RWPE2 (cell line): ENCODE data around the gene RNF145.

ENCODE experiments used
- ATAC-seq: fragments of 200-7000 bp; cut with Tn5 transposase; 3 replicates; pipeline ENCODE4 v1.9.1; 2021; ENCODE audit warnings: low read depth
- DNase-seq: peaks from one replicate; pipeline ENCODE4 v3.0.0-alpha.2; 2020; ENCODE audit warnings: low spot score
- H3K27ac ChIP-seq: fragments of 450-650 bp; 2 replicates; pipeline ENCODE4 v1.5.1; 2017; ENCODE audit warnings: mild to moderate bottlenecking; ENCODE audit not compliant: poor library complexity, severe bottlenecking
- H3K27me3 ChIP-seq: fragments of 250-450 bp; sonication (Bioruptor Pico); 2 replicates; pipeline ENCODE4 v1.5.1; 2021; ENCODE audit warnings: mild to moderate bottlenecking, moderate library complexity; ENCODE audit not compliant: insufficient read depth, poor library complexity, severe bottlenecking
- H3K36me3 ChIP-seq: fragments of 250-450 bp; sonication (Bioruptor Pico); 2 replicates; pipeline ENCODE4 v1.5.1; 2020; ENCODE audit warnings: low read depth, mild to moderate bottlenecking, moderate library complexity
- H3K4me1 ChIP-seq: fragments of 250-450 bp; sonication (Bioruptor Pico); 2 replicates; pipeline ENCODE4 v1.5.1; 2021; ENCODE audit warnings: mild to moderate bottlenecking, moderate library complexity; ENCODE audit not compliant: insufficient read depth, poor library complexity, severe bottlenecking
- H3K4me3 ChIP-seq: fragments of 250-450 bp; sonication (Bioruptor Pico); 2 replicates; pipeline ENCODE4 v1.5.1; 2021; ENCODE audit warnings: mild to moderate bottlenecking, moderate library complexity; ENCODE audit not compliant: severe bottlenecking
- H3K9me3 ChIP-seq: fragments of 250-450 bp; sonication (Bioruptor Pico); 2 replicates; pipeline ENCODE4 v1.5.1; 2021; ENCODE audit warnings: mild to moderate bottlenecking, moderate library complexity; ENCODE audit not compliant: severe bottlenecking
- CTCF ChIP-seq: fragments of 450-650 bp; IDR thresholded peaks from one replicate; pipeline ENCODE4 v1.5.1; 2017; ENCODE audit warnings: mild to moderate bottlenecking, moderate library complexity; ENCODE audit not compliant: poor library complexity, severe bottlenecking

Gene RNF145

GRCh38 chr5:159218595-159219023 lies 9.3 kb upstream of the RNF145 start:
- no peak for ATAC-seq
- Histone ChIP-seq H3K9me3 (no peaks in the 10 kb centered on the region), H3K27ac (peak overlapping the region; percentile 11), H3K36me3 (no peaks in the 10 kb centered on the region), H3K27me3 (no peaks in the 10 kb centered on the region), H3K4me1 (peaks cover 49% of the 10 kb centered on the region), H3K4me3 (no peak overlapping the region)
- DNase-seq = no peak
- TF ChIP-seq CTCF = no peak

- Histone ChIP-seq H3K4me1 (peaks cover 49% of the 10 kb centered on the region), H3K27ac (peak overlapping the region; percentile 0), H3K27me3 (no peaks in the 10 kb centered on the region), H3K36me3 (no peaks in the 10 kb centered on the region), H3K4me3 (no peak overlapping the region), H3K9me3 (no peaks in the 10 kb centered on the region)
- ATAC-seq (no peak), DNase-seq (no peak)
- TF ChIP-seq CTCF = no peak
Observed at GRCh38 chr5:159217236-159217635, 7.9 kb upstream of the RNF145 start.

GRCh38 chr5:159216454-159216853 lies 7.1 kb upstream of the RNF145 start:
- TF ChIP-seq CTCF = peak; percentile 6
- no peaks in the 10 kb centered on the region for H3K27me3 ChIP-seq
- no peaks in the 10 kb centered on the region for H3K9me3 ChIP-seq
- H3K4me1 ChIP-seq = peaks cover 53% of the 10 kb centered on the region
- H3K27ac ChIP-seq = peak overlapping the region; percentile 0
- H3K36me3 ChIP-seq = no peaks in the 10 kb centered on the region
- ATAC-seq = no peak
- no peak for DNase-seq
- no peak overlapping the region for H3K4me3 ChIP-seq

- Histone ChIP-seq H3K4me1 (peaks cover 58% of the 10 kb centered on the region), H3K36me3 (no peaks in the 10 kb centered on the region), H3K9me3 (no peaks in the 10 kb centered on the region), H3K27me3 (no peaks in the 10 kb centered on the region), H3K4me3 (no peak overlapping the region), H3K27ac (peak overlapping the region; percentile 0)
- DNase-seq = no peak
- no peak for TF ChIP-seq CTCF
- ATAC-seq = peak; percentile 73
Observed at GRCh38 chr5:159215886-159216285, 6.5 kb upstream of the RNF145 start.

GRCh38 chr5:159214486-159215271 lies 5.3 kb upstream of the RNF145 start:
- no peak for TF ChIP-seq CTCF
- no peak overlapping the region for H3K4me3 ChIP-seq
- H3K36me3 ChIP-seq = no peaks in the 10 kb centered on the region
- ATAC-seq (no peak), DNase-seq (no peak)
- no peak overlapping the region for H3K27ac ChIP-seq
- H3K27me3 ChIP-seq = no peaks in the 10 kb centered on the region
- H3K4me1 ChIP-seq = peaks cover 59% of the 10 kb centered on the region
- no peaks in the 10 kb centered on the region for H3K9me3 ChIP-seq
